CD14-positive monocyte (primary cell): Measurements from ENCODE around the gene SKA1. TPM values are rescaled to one million over a fixed set of nuclear protein-coding genes. Genes with fewer than 3 reads are reported as not detected.

Experiments
- DNase-seq, 3 donors: peaks; one replicate each; pipeline ENCODE4 v3.0.0-alpha.2; 2011 to 2022
- H2AFZ ChIP-seq: 2 replicates; pipeline ENCODE4 v1.6.0; 2012; ENCODE audit warnings: mild to moderate bottlenecking, low read depth, low read length, inconsistent platforms; ENCODE audit not compliant: insufficient read depth, poor library complexity, severe bottlenecking
- H3K27ac ChIP-seq, 2 donors: 1 replicate in 1 of 2; 2 replicates in 1 of 2; pipeline ENCODE4 v1.5.1; 2012 to 2013; ENCODE audit warnings: low read length in 2 of 2, control low read depth in 1 of 2, inconsistent platforms in 1 of 2, low read depth in 1 of 2, mild to moderate bottlenecking in 1 of 2
- H3K27me3 ChIP-seq, 2 donors: one replicate each; pipeline versions ENCODE4 v1.6.0 to v1.6.1; 2011 to 2013; ENCODE audit warnings: low read length in 2 of 2; ENCODE audit not compliant: control insufficient read depth in 2 of 2, insufficient read depth in 2 of 2
- H3K36me3 ChIP-seq, 2 donors: replicated peaks in 1 of 2; 1 replicate in 1 of 2; 2 replicates in 1 of 2; pipeline versions ENCODE4 v1.5.1 to v1.6.1; 2012 to 2013; ENCODE audit warnings: low read length in 2 of 2, control low read depth in 1 of 2, inconsistent platforms in 1 of 2, mild to moderate bottlenecking in 1 of 2; ENCODE audit not compliant: insufficient read depth in 2 of 2, control insufficient read depth in 1 of 2
- H3K4me1 ChIP-seq, 2 donors: 1 replicate in 1 of 2; 2 replicates in 1 of 2; pipeline versions ENCODE4 v1.5.1 to v1.6.1; 2012 to 2013; ENCODE audit warnings: low read length in 2 of 2, control low read depth in 1 of 2, inconsistent platforms in 1 of 2, mild to moderate bottlenecking in 1 of 2, moderate library complexity in 1 of 2; ENCODE audit not compliant: insufficient read depth in 2 of 2, control insufficient read depth in 1 of 2
- H3K4me2 ChIP-seq: replicated peaks from 2 replicates; pipeline ENCODE3; 2012; ENCODE audit warnings: low read length, moderate library complexity, mild to moderate bottlenecking; ENCODE audit not compliant: poor library complexity, severe bottlenecking; ENCODE audit errors: extremely low read depth
- H3K4me3 ChIP-seq, 3 experiments: fragments of 200-600 bp in 1 of 3; sonication (generic) in 1 of 3; replicated peaks in 1 of 3; 1 replicate in 2 of 3; 2 replicates in 1 of 3; pipeline ENCODE4 v1.5.1; 2011 to 2013; ENCODE audit warnings: low read length in 3 of 3, mild to moderate bottlenecking in 3 of 3, control low read depth in 2 of 3, low read depth in 2 of 3, inconsistent platforms in 1 of 3, moderate library complexity in 1 of 3
- H3K79me2 ChIP-seq: 2 replicates; pipeline ENCODE4 v1.6.0; 2012; ENCODE audit warnings: mild to moderate bottlenecking, control low read depth, inconsistent platforms, low read length, moderate library complexity; ENCODE audit not compliant: insufficient read depth
- H3K9ac ChIP-seq: 2 replicates; pipeline ENCODE4 v1.6.0; 2017; ENCODE audit warnings: low read length, mild to moderate bottlenecking; ENCODE audit not compliant: insufficient read depth, poor library complexity, severe bottlenecking
- H3K9me3 ChIP-seq, 2 donors: replicated peaks in 1 of 2; 1 replicate in 1 of 2; 2 replicates in 1 of 2; pipeline versions ENCODE4 v1.5.1 to v1.6.1; 2012 to 2013; ENCODE audit warnings: low read length in 2 of 2, control low read depth in 1 of 2; ENCODE audit not compliant: control insufficient read depth in 1 of 2, insufficient read depth in 1 of 2
- H4K20me1 ChIP-seq: 2 replicates; pipeline ENCODE4 v1.6.0; 2012; ENCODE audit warnings: mild to moderate bottlenecking, low read length, control low read depth, moderate library complexity; ENCODE audit not compliant: insufficient read depth
- H3K27ac Mint-ChIP-seq, 7 donors: one replicate each; pipeline ENCODE4 v1.8.0; 2020; ENCODE audit warnings: mild to moderate bottlenecking in 7 of 7, mixed read lengths in 7 of 7, moderate library complexity in 6 of 7, inconsistent platforms in 2 of 7
- H3K27me3 Mint-ChIP-seq, 3 donors: one replicate each; pipeline ENCODE4 v1.8.0; 2021 to 2022; ENCODE audit warnings: low read depth in 3 of 3, mild to moderate bottlenecking in 3 of 3, mixed read lengths in 3 of 3, moderate library complexity in 3 of 3, inconsistent platforms in 1 of 3
- H3K36me3 Mint-ChIP-seq, 2 donors: one replicate each; pipeline ENCODE4 v1.8.0; 2020; ENCODE audit warnings: mixed read lengths in 2 of 2, inconsistent platforms in 1 of 2, mild to moderate bottlenecking in 1 of 2
- H3K4me1 Mint-ChIP-seq: one replicate; pipeline ENCODE4 v1.8.0; 2020; ENCODE audit warnings: mild to moderate bottlenecking, mixed read lengths
- H3K4me3 Mint-ChIP-seq, 2 donors: one replicate each; pipeline ENCODE4 v1.8.0; 2020; ENCODE audit warnings: mild to moderate bottlenecking in 2 of 2, mixed read lengths in 2 of 2, moderate library complexity in 1 of 2
- H3K9me3 Mint-ChIP-seq, 7 donors: one replicate each; pipeline ENCODE4 v1.8.0; 2020 to 2022; ENCODE audit warnings: mixed read lengths in 7 of 7, mild to moderate bottlenecking in 6 of 7, moderate library complexity in 6 of 7, inconsistent platforms in 2 of 7
- CTCF ChIP-seq: fragments of 200-600 bp; IDR thresholded peaks from one replicate; pipeline ENCODE4 v1.8.0; 2022; ENCODE audit warnings: antibody characterized with exemption, mild to moderate bottlenecking
- WGBS: methylation state at CpG from one replicate; pipeline ENCODE4 v1.1.5; 2013; ENCODE audit warnings: missing lambda C conversion rate; ENCODE audit not compliant: insufficient coverage; 5-methylcytosine and 5-hydroxymethylcytosine counted together
- intact Hi-C, 2 donors: fragments of 100-400 bp; cut with micrococcal nuclease; formaldehyde crosslinking; loops; one replicate each; pipeline versions ENCODE4 v1.15.0 to v1.15.1; 2023
- polyA plus RNA-seq, 3 donors: library from polyadenylated mRNA; depleted of rRNA in 1 of 3; unstranded in 2 of 3; stranded (reverse) in 1 of 3; fragments of 300-500 nt in 2 of 3; fragments of >200 nt in 1 of 3; fragmentation: Illumina TruSeq in 2 of 3; gene quantifications; 1 replicate in 2 of 3; 2 replicates in 1 of 3; pipeline ENCODE4 v1.2.3, GENCODE V29; 2012 to 2021

SKA1 gene
- polyA plus RNA-seq, 3 donors = 0.17 TPM; not detected in 2

- Mint-ChIP-seq H3K9me3 (peaks cover 0 to 3% (median 0%) of the 10 kb centered on the region in 7 donors), H3K36me3 (peaks cover 31 to 48% of the 10 kb centered on the region in 2 donors), H3K27ac (no peak overlapping the region), H3K27me3 (peaks cover 8 to 18% (median 18%) of the 10 kb centered on the region in 3 donors), H3K4me3 (no peak overlapping the region), H3K4me1 (no peaks in the 10 kb centered on the region)
- H3K9me3 ChIP-seq = no peaks in the 10 kb centered on the region
- H3K79me2 ChIP-seq = no peaks in the 10 kb centered on the region
- no peak overlapping the region for H3K4me3 ChIP-seq
- H3K4me2 ChIP-seq = no peak overlapping the region
- H3K36me3 ChIP-seq = peaks cover 9 to 38% of the 10 kb centered on the region in 2 donors
- no peaks in the 10 kb centered on the region for H4K20me1 ChIP-seq
- whole genome bisulfite sequencing = 100% methylated on average over 2 of the region's 3 CpGs
- H3K27ac ChIP-seq = no peak overlapping the region
- no peak for DNase-seq
- H3K27me3 ChIP-seq = peaks cover 3 to 12% of the 10 kb centered on the region in 2 donors
- TF ChIP-seq CTCF = no peak
- no peak overlapping the region for H2AFZ ChIP-seq
- intact Hi-C loops = no loop called here
- H3K9ac ChIP-seq = no peak overlapping the region
- H3K4me1 ChIP-seq = no peaks in the 10 kb centered on the region
Observed at GRCh38 chr18:50393802-50394201, 19.0 kb downstream of the SKA1 start.

DNA sequence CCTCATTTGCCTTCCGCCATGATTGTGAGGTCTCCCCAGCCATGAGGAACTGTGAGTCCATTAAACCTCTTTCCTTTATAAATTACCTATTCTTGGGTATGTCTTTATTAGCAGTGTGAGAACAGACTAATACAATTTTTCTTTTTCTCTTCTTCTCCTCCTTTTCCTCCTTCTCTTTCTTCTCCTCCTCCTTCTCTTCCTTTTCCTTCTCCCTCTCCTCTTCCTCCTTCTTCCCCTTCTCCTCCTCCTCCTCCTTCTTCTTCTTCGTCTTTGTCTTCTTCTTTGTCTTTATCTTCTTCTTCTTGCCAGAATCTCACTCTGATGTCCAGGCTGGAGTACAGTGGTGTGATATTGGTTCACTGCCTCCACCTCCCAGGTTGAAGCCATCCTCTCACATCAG lies 20.2 kb downstream of the SKA1 start:
- Histone ChIP-seq H3K27me3 (peaks cover 11 to 16% of the 10 kb centered on the region in 2 donors), H4K20me1 (no peaks in the 10 kb centered on the region), H3K9me3 (no peaks in the 10 kb centered on the region), H3K4me1 (no peaks in the 10 kb centered on the region), H3K79me2 (no peaks in the 10 kb centered on the region), H2AFZ (no peak overlapping the region), H3K9ac (no peak overlapping the region), H3K4me2 (no peak overlapping the region), H3K27ac (no peak overlapping the region), H3K36me3 (peaks cover 6 to 34% of the 10 kb centered on the region in 2 donors), H3K4me3 (no peak overlapping the region)
- no peak for DNase-seq
- intact Hi-C loops = no loop called here
- peaks cover 0 to 3% (median 0%) of the 10 kb centered on the region in 7 donors for H3K9me3 Mint-ChIP-seq
- no peak overlapping the region for H3K27ac Mint-ChIP-seq
- H3K4me3 Mint-ChIP-seq = no peak overlapping the region
- no CpG with 5 or more reads among the region's 2 CpGs for WGBS
- peaks cover 15 to 27% (median 24%) of the 10 kb centered on the region in 3 donors for H3K27me3 Mint-ChIP-seq
- no peaks in the 10 kb centered on the region for H3K4me1 Mint-ChIP-seq
- no peak for TF ChIP-seq CTCF
- H3K36me3 Mint-ChIP-seq = peaks cover 24 to 39% of the 10 kb centered on the region in 2 donors
